Transverse colon (tissue), 4 donors: ENCODE results near the gene TRAF6. TPM values are rescaled to one million over a fixed set of nuclear protein-coding genes. Genes with fewer than 3 reads are reported as not detected.

ENCODE experiments used
- DNase-seq: peaks from one replicate; pipeline ENCODE4 v3.0.0-alpha.2; 2019
- H3K27ac ChIP-seq, 4 donors: fragments of 200-600 bp; sonication (generic); 2 replicates each; pipeline ENCODE4 v1.5.1; 2016 to 2018; ENCODE audit warnings: inconsistent platforms in 4 of 4
- H3K27me3 ChIP-seq: fragments of 200-600 bp; sonication (generic); 2 replicates; pipeline ENCODE4 v1.5.1; 2017; ENCODE audit warnings: inconsistent platforms
- H3K36me3 ChIP-seq, 4 donors: fragments of 200-600 bp; sonication (generic); 2 replicates each; pipeline ENCODE4 v1.5.1; 2017 to 2019; ENCODE audit warnings: inconsistent platforms in 4 of 4
- H3K4me1 ChIP-seq, 4 donors: fragments of 200-600 bp; sonication (generic); 2 replicates each; pipeline ENCODE4 v1.5.1; 2017 to 2020; ENCODE audit warnings: inconsistent platforms in 4 of 4
- H3K4me3 ChIP-seq, 4 donors: fragments of 200-600 bp; sonication (generic); 1 replicate in 1 of 4; 2 replicates in 3 of 4; pipeline versions ENCODE4 v1.5.1 to v1.6.1; 2017 to 2019; ENCODE audit warnings: inconsistent platforms in 4 of 4
- H3K9me3 ChIP-seq, 2 donors: fragments of 200-600 bp; sonication (generic); 2 replicates each; pipeline ENCODE4 v1.5.1; 2017 to 2019; ENCODE audit warnings: inconsistent platforms in 2 of 2
- CTCF ChIP-seq, 5 experiments: fragments of 200-600 bp in 3 of 5; fragments of 450-650 bp in 2 of 5; sonication (generic) in 3 of 5; IDR thresholded peaks; 1 replicate in 2 of 5; 2 replicates in 3 of 5; pipeline ENCODE4 v1.5.1; 2016 to 2017; ENCODE audit warnings: antibody characterized with exemption in 5 of 5, inconsistent platforms in 3 of 5, mild to moderate bottlenecking in 2 of 5, moderate library complexity in 1 of 5
- EP300 ChIP-seq: sonication (generic); formaldehyde crosslinking; IDR thresholded peaks from one replicate; pipeline ENCODE4 v1.6.1; 2017; ENCODE audit warnings: antibody characterized with exemption, low read depth
- POLR2A ChIP-seq: fragments of 450-650 bp; IDR thresholded peaks from one replicate; pipeline ENCODE4 v1.6.1; 2016; ENCODE audit warnings: antibody characterized with exemption, mild to moderate bottlenecking, moderate library complexity
- POLR2AphosphoS5 ChIP-seq, 3 donors: sonication (generic); formaldehyde crosslinking; IDR thresholded peaks; one replicate each; pipeline ENCODE4 v1.6.1; 2016; ENCODE audit warnings: antibody characterized with exemption in 3 of 3
- WGBS, 2 donors: methylation state at CpG; one replicate each; pipeline ENCODE4 v1.1.5; 2018; ENCODE audit warnings: low coverage in 1 of 2; 5-methylcytosine and 5-hydroxymethylcytosine counted together
- in situ Hi-C, 4 donors: fragments of 200-750 bp; cut with MboI; loops; one replicate each; pipeline versions ENCODE4 v1.15.0 to v1.15.1; 2017; ENCODE audit warnings: low sequenced_read_pairs in 3 of 4, low pct_ligation_motif_present in 1 of 4, low pct_unique_long_range_greater_than_20kb in 1 of 4
- intact Hi-C: fragments of 100-400 bp; cut with DNase I; formaldehyde crosslinking; loops from one replicate; pipeline ENCODE4 v1.15.1; 2023; ENCODE audit warnings: low total_unique reads
- total RNA-seq, 4 donors: library from RNA; depleted of rRNA; stranded (reverse); fragments of >200 nt; gene quantifications; one replicate each; pipeline ENCODE4 v1.1.0, GENCODE V29; 2016

Gene TRAF6
- total RNA-seq, 4 donors from 2014 or later: 0.80 to 16.4 (median 10.4) TPM

DNA sequence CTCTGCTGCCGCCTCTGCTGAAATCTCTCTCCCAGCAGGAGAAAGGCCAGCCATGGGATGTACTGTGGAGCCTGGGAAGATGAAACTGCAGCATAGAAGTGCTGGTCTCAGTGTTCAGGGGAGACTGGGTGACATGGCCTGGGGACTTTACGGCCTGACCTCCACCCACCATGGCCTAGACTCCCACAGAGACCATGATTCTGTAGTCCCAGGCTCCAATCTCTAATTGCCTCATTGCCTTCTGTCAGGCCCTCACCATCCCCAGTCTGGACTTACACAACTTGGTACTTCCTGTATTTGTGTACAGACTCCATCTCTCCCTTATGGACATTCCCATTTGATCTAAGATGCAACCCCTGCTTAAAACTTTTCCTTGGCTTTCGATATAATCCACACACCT lies 43.1 kb downstream of the TRAF6 start:
- H3K4me1 ChIP-seq: peaks cover 0 to 20% (median 0%) of the 10 kb centered on the region in 4 donors
- no peak overlapping the region for H3K27ac ChIP-seq
- WGBS, 2 donors: 97 to 100% methylated on average over 2 to 3 of the region's 3 CpGs
- no peaks in the 10 kb centered on the region for H3K27me3 ChIP-seq
- intact Hi-C loops: no loop called here
- in situ Hi-C loops: no loop called here
- peak in 1 of 3 donors; percentile 6 for TF ChIP-seq POLR2AphosphoS5 (IDR thresholded peaks at IDR 0.05)
- TF ChIP-seq EP300: no peak
- no peak for DNase-seq
- peaks cover 0 to 10% (median 0%) of the 10 kb centered on the region in 4 donors for H3K36me3 ChIP-seq
- H3K9me3 ChIP-seq: no peaks in the 10 kb centered on the region
- no peak overlapping the region for H3K4me3 ChIP-seq

DNA sequence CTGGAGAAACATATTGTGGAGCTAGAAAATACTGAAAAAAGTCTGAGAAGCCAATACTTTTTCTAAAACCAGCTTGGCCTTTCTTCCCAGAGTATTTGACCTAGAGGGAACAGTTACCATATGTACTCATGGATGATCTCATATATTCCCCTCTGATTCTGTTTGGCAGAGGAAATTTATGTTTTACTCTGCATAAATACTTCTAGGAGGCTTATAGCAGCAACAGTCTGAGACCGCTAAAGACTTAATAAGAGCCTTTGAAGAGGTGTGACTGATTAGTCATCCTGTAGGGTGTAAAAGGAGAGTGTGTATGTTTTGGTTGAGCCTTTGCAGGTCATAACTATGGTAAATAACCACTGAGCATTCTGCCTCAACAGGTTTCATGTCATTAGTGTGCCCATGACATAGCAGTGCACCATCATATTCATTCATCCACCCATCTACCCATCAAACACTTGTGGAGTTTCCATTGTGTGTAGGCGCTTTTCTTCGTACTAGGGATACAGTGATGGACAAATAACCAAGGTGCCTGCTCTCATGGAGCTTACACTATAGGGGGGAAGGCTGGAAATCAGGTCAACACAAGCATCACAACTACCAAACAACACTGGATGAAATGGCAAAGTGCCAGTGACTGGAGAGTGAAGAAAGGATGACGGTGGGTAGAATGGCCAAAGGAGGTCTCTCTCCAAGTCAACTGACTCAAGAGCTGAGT lies 44.5 kb downstream of the TRAF6 start:
- intact Hi-C loops: no loop called here
- H3K27me3 ChIP-seq: no peaks in the 10 kb centered on the region
- peaks cover 0 to 10% (median 0%) of the 10 kb centered on the region in 4 donors for H3K36me3 ChIP-seq
- 97 to 100% methylated on average over 2 to 4 of the region's 4 CpGs for WGBS, 2 donors
- peaks cover 0 to 20% (median 0%) of the 10 kb centered on the region in 4 donors for H3K4me1 ChIP-seq
- DNase-seq: no peak
- TF ChIP-seq POLR2A: no peak
- no peak for TF ChIP-seq EP300
- TF ChIP-seq POLR2AphosphoS5 (IDR thresholded peaks at IDR 0.05): no peak
- TF ChIP-seq CTCF (IDR thresholded peaks at IDR 0.05): no peak
- H3K4me3 ChIP-seq: no peak overlapping the region
- in situ Hi-C loops: no loop called here
- H3K9me3 ChIP-seq: no peaks in the 10 kb centered on the region
- no peak overlapping the region for H3K27ac ChIP-seq

DNA sequence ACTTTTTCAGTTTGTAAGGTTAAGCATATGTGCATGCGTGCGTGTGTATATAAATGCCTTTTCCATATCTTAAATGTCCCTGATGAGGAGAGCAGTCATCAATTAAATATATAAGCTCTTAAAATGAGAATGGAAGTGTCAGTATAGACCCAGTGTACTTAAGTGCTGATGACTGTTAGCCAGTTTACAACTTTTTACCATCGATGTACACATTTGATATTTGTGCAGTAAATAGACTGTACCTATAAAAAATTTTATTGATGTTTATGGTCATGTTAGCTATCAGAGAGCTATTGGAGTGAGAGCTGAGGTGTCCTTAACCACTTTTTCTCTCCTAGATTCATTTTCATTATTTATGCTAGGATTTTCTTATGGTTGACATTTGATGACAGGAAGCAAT lies 45.4 kb downstream of the TRAF6 start:
- WGBS, 2 donors: 55 to 85% methylated on average over 3 of the region's 3 CpGs
- TF ChIP-seq POLR2A (no peak), EP300 (no peak), POLR2AphosphoS5 (IDR thresholded peaks at IDR 0.05) (no peak), CTCF (IDR thresholded peaks at IDR 0.05) (no peak)
- intact Hi-C loops (no loop called here), in situ Hi-C loops (no loop called here)
- H3K4me1 ChIP-seq: peaks cover 0 to 20% (median 0%) of the 10 kb centered on the region in 4 donors
- H3K4me3 ChIP-seq: no peak overlapping the region
- H3K27me3 ChIP-seq: no peaks in the 10 kb centered on the region
- no peaks in the 10 kb centered on the region for H3K9me3 ChIP-seq
- H3K27ac ChIP-seq: no peak overlapping the region
- DNase-seq: no peak
- peaks cover 0 to 10% (median 0%) of the 10 kb centered on the region in 4 donors for H3K36me3 ChIP-seq

DNA sequence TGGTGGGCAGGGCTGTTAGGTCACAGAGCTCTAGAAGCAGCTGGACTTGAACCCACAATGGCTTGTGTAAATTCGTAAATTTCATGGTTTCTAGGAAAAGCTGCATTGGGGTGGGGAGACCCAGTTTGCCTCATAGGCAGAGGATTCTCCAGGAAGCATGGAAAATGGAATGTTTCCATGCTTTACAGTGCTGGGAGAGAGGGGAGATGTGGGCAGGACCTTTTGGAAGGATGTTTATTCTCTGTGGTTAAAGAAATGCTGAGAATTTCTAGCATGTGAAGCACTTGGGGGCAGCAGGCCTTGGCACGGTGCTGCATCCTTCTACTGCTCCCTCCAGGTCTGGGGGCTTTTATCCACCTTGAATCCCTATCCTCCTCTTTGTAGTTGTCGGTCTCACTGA lies 46.3 kb downstream of the TRAF6 start:
- in situ Hi-C loops: no loop called here

More for the DNA sequence above, 46.3 kb downstream of the TRAF6 start:
- H3K27ac ChIP-seq: no peak overlapping the region
- no peaks in the 10 kb centered on the region for H3K9me3 ChIP-seq
- peaks cover 0 to 20% (median 0%) of the 10 kb centered on the region in 4 donors for H3K4me1 ChIP-seq
- TF ChIP-seq POLR2A: no peak
- TF ChIP-seq POLR2AphosphoS5 (IDR thresholded peaks at IDR 0.05): no peak
- no peak for TF ChIP-seq EP300
- no peak for TF ChIP-seq CTCF (IDR thresholded peaks at IDR 0.05)
- DNase-seq: no peak
- H3K36me3 ChIP-seq: peaks cover 0 to 10% (median 0%) of the 10 kb centered on the region in 4 donors
- H3K4me3 ChIP-seq: no peak overlapping the region
- intact Hi-C loops: no loop called here
- no peaks in the 10 kb centered on the region for H3K27me3 ChIP-seq
- 69 to 80% methylated on average over 1 to 3 of the region's 3 CpGs for WGBS, 2 donors
